Measurements from ENCODE around the gene MEG3. TPM values are rescaled to one million over a fixed set of nuclear protein-coding genes. Genes with fewer than 3 reads are reported as not detected.

MEG3 gene
- total RNA-seq, 5 donors from 2014 or later (not counting 1 experiment from before 2014, with no cell fraction given): 2.3 to 3.4 (median 2.4) TPM; not detected in 2

DNA sequence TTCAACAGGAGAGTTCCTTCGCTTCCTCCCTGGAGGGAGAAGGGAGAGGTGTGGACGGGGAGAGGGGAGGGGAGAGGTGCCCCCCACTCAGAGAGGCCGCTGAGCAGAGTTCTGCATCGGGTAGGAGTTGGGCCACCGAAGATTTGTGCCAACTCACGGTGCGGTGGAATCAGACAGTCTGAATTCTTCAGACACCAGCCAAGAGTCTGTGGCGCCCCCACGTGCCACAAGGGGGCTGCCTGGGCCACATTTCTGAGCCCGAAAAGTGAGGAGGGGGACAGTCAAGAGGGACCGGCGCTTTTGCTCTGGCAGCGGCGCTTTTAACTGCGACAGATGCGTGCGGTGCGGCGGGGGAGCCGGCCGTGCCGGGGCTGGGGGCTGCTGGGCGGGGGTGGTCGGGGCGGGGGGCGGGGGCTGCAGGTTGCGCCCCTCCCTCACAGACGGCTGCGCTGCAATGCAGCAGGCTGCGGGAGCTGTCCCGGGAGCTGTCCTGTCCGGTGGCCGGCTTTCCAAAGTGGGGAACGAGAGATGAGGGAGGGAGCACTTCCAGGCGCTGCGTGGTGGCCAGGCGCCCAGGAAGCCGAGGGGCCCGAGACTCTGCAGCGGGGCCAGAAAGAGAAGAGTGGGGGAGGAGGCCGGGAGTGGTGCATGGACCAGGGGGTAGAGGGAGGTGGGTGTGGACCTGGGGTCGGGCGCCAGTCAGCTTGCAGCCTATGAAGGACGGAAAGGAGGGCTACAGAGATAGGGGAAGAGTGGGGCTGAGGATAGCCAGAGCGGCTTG is 78.6 kb downstream of the MEG3 start:
- Histone ChIP-seq H3K4me1 (ENCODE audit: control insufficient read depth in 1 of 2, extremely low read depth in 1 of 2, insufficient read depth in 2 of 2, low read length in 2 of 2) (no peaks in the 10 kb centered on the region), H3K36me3 (ENCODE audit: control insufficient read depth in 2 of 2, extremely low read depth in 1 of 2, insufficient read depth in 1 of 2, low read length in 1 of 2) (no peaks in the 10 kb centered on the region), H3K9me3 (no peaks in the 10 kb centered on the region), H3K27me3 (replicated peaks in 1 of 2; ENCODE audit: control insufficient read depth in 2 of 2, extremely low read depth in 1 of 2, insufficient read depth in 2 of 2, low read length in 1 of 2) (peaks cover 0 to 49% of the 10 kb centered on the region in 2 experiments), H3K4me3 (ENCODE audit: control insufficient read depth in 1 of 2, extremely low read depth in 1 of 2, low read length in 1 of 2) (no peak overlapping the region), H3K27ac (ENCODE audit: low read length) (no peak overlapping the region)
- Mint-ChIP-seq H3K9me3 (no peaks in the 10 kb centered on the region), H3K4me3 (no peak overlapping the region), H3K27ac (no peak overlapping the region), H3K36me3 (no peaks in the 10 kb centered on the region), H3K4me1 (no peaks in the 10 kb centered on the region), H3K27me3 (peaks cover 25 to 55% of the 10 kb centered on the region in 2 donors)
- DNase-seq: no peak
- ChIA-PET CTCF (no interaction called here), POLR2A (no interaction called here)
- ATAC-seq (replicated peaks in 1 of 4): peak in 1 of 4 experiments; percentile 7
- WGBS (ENCODE audit: insufficient coverage): 31% methylated on average over 27 of the region's 45 CpGs

DNA sequence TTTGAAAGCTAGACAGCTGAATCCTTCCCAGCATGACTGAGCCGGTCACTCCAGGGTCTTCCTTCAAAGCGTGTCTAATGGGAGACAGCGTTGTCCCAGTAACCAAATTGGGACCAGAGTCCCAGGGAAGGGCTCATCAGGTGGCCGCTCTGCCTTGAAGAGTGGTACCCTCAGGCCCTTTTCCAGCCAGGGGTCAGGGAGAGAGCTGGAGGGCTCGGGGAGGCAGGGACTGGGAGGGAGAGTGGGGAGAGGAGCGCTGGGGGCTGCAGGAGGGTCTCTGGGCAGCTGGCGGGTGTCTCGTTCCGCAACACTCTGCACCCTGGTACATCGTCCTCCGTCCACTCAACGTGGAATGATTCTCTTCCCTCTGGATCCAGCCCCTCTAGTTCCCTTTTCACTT is 79.2 kb downstream of the MEG3 start:
- no peaks in the 10 kb centered on the region for H3K9me3 Mint-ChIP-seq
- peaks cover 0 to 44% of the 10 kb centered on the region in 2 experiments for H3K27me3 ChIP-seq (replicated peaks in 1 of 2; ENCODE audit: control insufficient read depth in 2 of 2, extremely low read depth in 1 of 2, insufficient read depth in 2 of 2, low read length in 1 of 2)
- peaks cover 26 to 49% of the 10 kb centered on the region in 2 donors for H3K27me3 Mint-ChIP-seq
- H3K27ac ChIP-seq (ENCODE audit: low read length): no peak overlapping the region
- ChIA-PET POLR2A (no interaction called here), CTCF (no interaction called here)
- H3K9me3 ChIP-seq: no peaks in the 10 kb centered on the region
- H3K36me3 Mint-ChIP-seq: no peaks in the 10 kb centered on the region
- H3K4me1 Mint-ChIP-seq: no peaks in the 10 kb centered on the region
- H3K4me3 Mint-ChIP-seq: no peak overlapping the region
- no peak overlapping the region for H3K4me3 ChIP-seq (ENCODE audit: control insufficient read depth in 1 of 2, extremely low read depth in 1 of 2, low read length in 1 of 2)
- ATAC-seq (replicated peaks in 1 of 4) (no peak), DNase-seq (no peak)
- 100% methylated on average over 4 of the region's 12 CpGs for WGBS (ENCODE audit: insufficient coverage)
- no peaks in the 10 kb centered on the region for H3K36me3 ChIP-seq (ENCODE audit: control insufficient read depth in 2 of 2, extremely low read depth in 1 of 2, insufficient read depth in 1 of 2, low read length in 1 of 2)
- H3K27ac Mint-ChIP-seq: no peak overlapping the region
- no peaks in the 10 kb centered on the region for H3K4me1 ChIP-seq (ENCODE audit: control insufficient read depth in 1 of 2, extremely low read depth in 1 of 2, insufficient read depth in 2 of 2, low read length in 2 of 2)

DNA sequence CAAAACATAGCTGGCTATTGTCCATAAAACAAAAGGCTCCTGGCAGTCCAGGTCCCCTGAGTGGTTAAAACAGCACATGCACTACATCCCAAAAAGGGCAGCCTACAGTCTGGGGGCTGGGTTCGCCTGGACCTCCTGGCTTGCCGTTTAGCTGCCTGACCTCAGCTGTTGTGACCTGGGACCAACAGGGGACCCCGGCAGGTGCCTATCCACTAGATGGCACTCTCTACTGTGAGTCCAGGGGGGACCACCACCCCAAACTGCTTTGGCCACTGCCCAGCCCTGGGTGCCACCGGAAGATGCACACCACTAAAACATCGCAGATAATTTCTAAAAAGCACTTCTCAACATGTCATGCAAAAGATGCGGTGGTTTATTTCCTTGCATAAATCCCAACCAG is 80.5 kb downstream of the MEG3 start:
- no peaks in the 10 kb centered on the region for H3K9me3 ChIP-seq
- peak in 1 of 35 experiments; percentile 5 for DNase-seq
- POLR2A ChIA-PET: no interaction called here
- Mint-ChIP-seq H3K4me3 (no peak overlapping the region), H3K36me3 (no peaks in the 10 kb centered on the region), H3K27me3 (peaks cover 26 to 39% of the 10 kb centered on the region in 2 donors), H3K27ac (no peak overlapping the region), H3K4me1 (no peaks in the 10 kb centered on the region), H3K9me3 (no peaks in the 10 kb centered on the region)
- H3K27ac ChIP-seq (ENCODE audit: low read length): no peak overlapping the region
- peaks cover 0 to 37% of the 10 kb centered on the region in 2 experiments for H3K27me3 ChIP-seq (replicated peaks in 1 of 2; ENCODE audit: control insufficient read depth in 2 of 2, extremely low read depth in 1 of 2, insufficient read depth in 2 of 2, low read length in 1 of 2)
- ATAC-seq (replicated peaks in 1 of 4): no peak
- H3K36me3 ChIP-seq (ENCODE audit: control insufficient read depth in 2 of 2, extremely low read depth in 1 of 2, insufficient read depth in 1 of 2, low read length in 1 of 2): no peaks in the 10 kb centered on the region
- H3K4me3 ChIP-seq (ENCODE audit: control insufficient read depth in 1 of 2, extremely low read depth in 1 of 2, low read length in 1 of 2): no peak overlapping the region
- no peaks in the 10 kb centered on the region for H3K4me1 ChIP-seq (ENCODE audit: control insufficient read depth in 1 of 2, extremely low read depth in 1 of 2, insufficient read depth in 2 of 2, low read length in 2 of 2)
- 70% methylated on average over 5 of the region's 6 CpGs for WGBS (ENCODE audit: insufficient coverage)
- CTCF ChIA-PET: no interaction called here

- no peak for DNase-seq
- Mint-ChIP-seq H3K27me3 (peaks cover 19 to 32% of the 10 kb centered on the region in 2 donors), H3K4me3 (no peak overlapping the region), H3K4me1 (no peaks in the 10 kb centered on the region), H3K9me3 (no peaks in the 10 kb centered on the region), H3K36me3 (no peaks in the 10 kb centered on the region), H3K27ac (no peak overlapping the region)
- H3K27me3 ChIP-seq (replicated peaks in 1 of 2; ENCODE audit: control insufficient read depth in 2 of 2, extremely low read depth in 1 of 2, insufficient read depth in 2 of 2, low read length in 1 of 2): peaks cover 0 to 29% of the 10 kb centered on the region in 2 experiments
- no peaks in the 10 kb centered on the region for H3K4me1 ChIP-seq (ENCODE audit: control insufficient read depth in 1 of 2, extremely low read depth in 1 of 2, insufficient read depth in 2 of 2, low read length in 2 of 2)
- CTCF ChIA-PET: no interaction called here
- no peaks in the 10 kb centered on the region for H3K36me3 ChIP-seq (ENCODE audit: control insufficient read depth in 2 of 2, extremely low read depth in 1 of 2, insufficient read depth in 1 of 2, low read length in 1 of 2)
- H3K9me3 ChIP-seq: no peaks in the 10 kb centered on the region
- POLR2A ChIA-PET: no interaction called here
- ATAC-seq (replicated peaks in 1 of 4): no peak
- no peak overlapping the region for H3K27ac ChIP-seq (ENCODE audit: low read length)
- no peak overlapping the region for H3K4me3 ChIP-seq (ENCODE audit: control insufficient read depth in 1 of 2, extremely low read depth in 1 of 2, low read length in 1 of 2)
- WGBS (ENCODE audit: insufficient coverage): 81% methylated on average over 4 of the region's 8 CpGs
Measured at GRCh38 chr14:100907240-100907639, 81.3 kb downstream of the MEG3 start.

DNA sequence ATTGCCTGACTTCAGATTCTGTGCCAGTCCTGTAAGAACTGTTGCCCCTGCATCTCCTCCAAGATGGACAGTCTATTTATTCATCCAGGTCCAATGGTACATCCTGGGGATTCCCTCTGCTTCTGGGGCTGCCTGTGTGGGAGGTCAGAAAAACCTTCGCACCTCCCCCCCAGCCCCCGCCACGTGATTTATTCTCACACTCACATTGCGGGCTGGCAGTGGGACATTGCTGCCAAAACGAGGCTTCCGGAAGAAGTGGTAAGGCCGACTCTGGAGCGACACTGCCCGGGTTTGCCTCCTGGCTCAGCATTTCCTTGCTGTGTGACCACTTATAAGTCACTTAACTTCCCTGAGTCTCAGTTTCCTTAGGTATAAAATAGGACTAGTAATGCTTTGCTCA is 83.5 kb downstream of the MEG3 start:
- 53% methylated on average over 3 of the region's 9 CpGs for WGBS (ENCODE audit: insufficient coverage)

More for the DNA sequence above, 83.5 kb downstream of the MEG3 start:
- H3K36me3 Mint-ChIP-seq: no peaks in the 10 kb centered on the region
- Histone ChIP-seq H3K27me3 (replicated peaks in 1 of 2; ENCODE audit: control insufficient read depth in 2 of 2, extremely low read depth in 1 of 2, insufficient read depth in 2 of 2, low read length in 1 of 2) (peaks cover 0 to 9% of the 10 kb centered on the region in 2 experiments), H3K4me3 (ENCODE audit: control insufficient read depth in 1 of 2, extremely low read depth in 1 of 2, low read length in 1 of 2) (no peak overlapping the region), H3K36me3 (ENCODE audit: control insufficient read depth in 2 of 2, extremely low read depth in 1 of 2, insufficient read depth in 1 of 2, low read length in 1 of 2) (no peaks in the 10 kb centered on the region), H3K4me1 (ENCODE audit: control insufficient read depth in 1 of 2, extremely low read depth in 1 of 2, insufficient read depth in 2 of 2, low read length in 2 of 2) (no peaks in the 10 kb centered on the region), H3K9me3 (no peaks in the 10 kb centered on the region), H3K27ac (ENCODE audit: low read length) (no peak overlapping the region)
- no peaks in the 10 kb centered on the region for H3K4me1 Mint-ChIP-seq
- POLR2A ChIA-PET: no interaction called here
- no peak overlapping the region for H3K27ac Mint-ChIP-seq
- DNase-seq (no peak), ATAC-seq (replicated peaks in 1 of 4) (no peak)
- H3K9me3 Mint-ChIP-seq: no peaks in the 10 kb centered on the region
- H3K27me3 Mint-ChIP-seq: peaks cover 14 to 19% of the 10 kb centered on the region in 2 donors
- CTCF ChIA-PET: no interaction called here
- no peak overlapping the region for H3K4me3 Mint-ChIP-seq

Other genes with a start within 250 kb of the MEG3 start
- 1 to 10 TPM in 3 of 5 donors, under 1 TPM in 1, not detected in 1; 0.23 to 1.9 (median 1.6) TPM for gene BEGAIN, start 238.7 kb upstream of the MEG3 start, total RNA-seq
- gene DLK1, start 99.2 kb upstream of the MEG3 start, total RNA-seq: 1 to 10 TPM in 3 of 5 donors, not detected in 2; 1.7 to 2.2 (median 2.2) TPM
- gene RTL1, start 77.6 kb downstream of the MEG3 start, total RNA-seq: not detected

All from T-cell (primary cell).